HepG2 (cell line): ENCODE measurements around the gene NINJ2. TPM values are rescaled to one million over a fixed set of nuclear protein-coding genes. Genes with fewer than 3 reads are reported as not detected.

Experiments
- ATAC-seq: fragments of 200-7000 bp; cut with Tn5 transposase; 3 replicates; pipeline ENCODE4 v1.9.1; 2020; ENCODE audit warnings: mild to moderate bottlenecking, moderate library complexity
- BruUV-seq: library from RNA; stranded (reverse); fragments of 400-500 nt; replicated peaks from 2 replicates; lab custom pipeline; 2021; lab: Mats Ljungman, UMichigan
- CTCF ChIA-PET: fragments of 300-600 bp; formaldehyde crosslinking; extraction: SDS; loops from one replicate; lab custom pipeline; 2021; ENCODE audit warnings: low total read pairs, inconsistent platforms, low intra/inter-chr PET ratio; lab: Yijun Ruan, JAX
- POLR2A ChIA-PET: fragments of 350-600 bp; sonication (Branson Sonifier 250); formaldehyde crosslinking; loops from one replicate; lab custom pipeline; 2020; ENCODE audit warnings: antibody characterized with exemption, inconsistent platforms; lab: Yijun Ruan, JAX
- DNase-seq: peaks from one replicate; pipeline ENCODE4 v3.0.0-alpha.2; 2015; ENCODE audit warnings: low spot score
- FAIRE-seq: peaks from 3 replicates; lab custom pipeline; 2011; peaks lifted over from hg19 to GRCh38; lab: Jason Lieb, UNC
- H2AFZ ChIP-seq: one replicate; pipeline ENCODE4 v1.6.1; 2011; ENCODE audit warnings: low read length, inconsistent platforms
- H3K27ac ChIP-seq: fragments of 300-600 bp; 3 replicates; pipeline ENCODE4 v1.8.0; 2011; ENCODE audit warnings: mixed run types, mild to moderate bottlenecking, mixed read lengths, low read length, inconsistent platforms; ENCODE audit not compliant: insufficient read depth; ENCODE audit errors: extremely low read length
- H3K27me3 ChIP-seq, 2 experiments: fragments of 200-600 bp in 1 of 2; 2 replicates in 1 of 2; 3 replicates in 1 of 2; pipeline versions ENCODE4 v1.6.0 to v1.8.0; 2011; ENCODE audit warnings: low read length in 2 of 2, mild to moderate bottlenecking in 2 of 2, moderate library complexity in 2 of 2, inconsistent platforms in 1 of 2; ENCODE audit not compliant: insufficient read depth in 2 of 2, control insufficient read depth in 1 of 2
- H3K36me3 ChIP-seq, 2 experiments: fragments of 200-600 bp in 1 of 2; replicated peaks in 1 of 2; 2 replicates in 1 of 2; 3 replicates in 1 of 2; pipeline versions ENCODE4 v1.5.1 to v1.8.0; 2011; ENCODE audit warnings: low read length in 2 of 2, inconsistent platforms in 1 of 2; ENCODE audit not compliant: insufficient read depth in 2 of 2, control insufficient read depth in 1 of 2
- H3K4me1 ChIP-seq: 2 replicates; pipeline ENCODE4 v1.5.1; 2012; ENCODE audit warnings: low read length, inconsistent platforms; ENCODE audit not compliant: insufficient read depth
- H3K4me2 ChIP-seq: 2 replicates; pipeline ENCODE4 v1.6.0; 2011; ENCODE audit warnings: low read depth, low read length, inconsistent platforms
- H3K4me3 ChIP-seq, 3 experiments: fragments of 200-600 bp in 1 of 3; sonication (generic), shearing (Covaris generic) in 1 of 3; replicated peaks in 1 of 3; 2 replicates each; pipeline ENCODE4 v1.5.1; 2011 to 2016; ENCODE audit warnings: low read length in 3 of 3, inconsistent platforms in 2 of 3, low read depth in 2 of 3, mild to moderate bottlenecking in 2 of 3, control low read depth in 1 of 3, mixed read lengths in 1 of 3; ENCODE audit not compliant: insufficient read depth in 1 of 3
- H3K79me2 ChIP-seq: one replicate; pipeline ENCODE4 v1.6.1; 2011; ENCODE audit warnings: low read length, inconsistent platforms; ENCODE audit not compliant: insufficient read depth
- H3K9ac ChIP-seq: 2 replicates; pipeline ENCODE4 v1.6.0; 2011; ENCODE audit warnings: mild to moderate bottlenecking, low read depth, low read length, inconsistent platforms; ENCODE audit not compliant: insufficient read depth
- H3K9me3 ChIP-seq: 2 replicates; pipeline ENCODE4 v1.5.1; 2012; ENCODE audit warnings: mild to moderate bottlenecking, low read length
- H4K20me1 ChIP-seq: 2 replicates; pipeline ENCODE4 v1.6.0; 2011; ENCODE audit warnings: inconsistent platforms, mild to moderate bottlenecking, low read length, moderate library complexity; ENCODE audit not compliant: insufficient read depth
- DR1 ChIP-seq: sonication (generic); formaldehyde crosslinking; IDR thresholded peaks from 2 replicates; pipeline ENCODE4 v1.8.0; 2021; ENCODE audit warnings: mild to moderate bottlenecking, missing genetic modification reagents, inconsistent platforms
- FOXO4 ChIP-seq: sonication (generic); formaldehyde crosslinking; conservative IDR thresholded peaks from 2 replicates; pipeline ENCODE4 v1.8.1; 2023; ENCODE audit warnings: missing genetic modification reagents
- KDM5A ChIP-seq: fragments of 200-600 bp; sonication (generic); IDR thresholded peaks from 2 replicates; pipeline ENCODE4 v1.7.0; 2018; ENCODE audit warnings: antibody characterized with exemption, mild to moderate bottlenecking, low read length, borderline replicate concordance
- NONO ChIP-seq, 2 experiments: fragments of 450-650 bp in 1 of 2; sonication (generic) in 1 of 2; formaldehyde crosslinking in 1 of 2; IDR thresholded peaks in 1 of 2; conservative IDR thresholded peaks in 1 of 2; 2 replicates each; pipeline versions ENCODE4 v1.6.1 to v1.8.0; 2017 to 2022; ENCODE audit warnings: mild to moderate bottlenecking in 1 of 2, missing genetic modification reagents in 1 of 2, moderate library complexity in 1 of 2
- ZNF7 ChIP-seq: IDR thresholded peaks from 2 replicates; pipeline ENCODE4 v1.6.1; 2016; ENCODE audit warnings: missing biosample characterization, missing genetic modification reagents
- WGBS: methylation state at CpG from one replicate; pipeline ENCODE4 v1.1.6; 2017; ENCODE audit warnings: low lambda C conversion rate; 5-methylcytosine and 5-hydroxymethylcytosine counted together
- in situ Hi-C: cut with HindIII; loops from 2 replicates; pipeline ENCODE4 v1.10.0; 2017; ENCODE audit warnings: low pct_unique_long_range_greater_than_20kb; ENCODE audit not compliant: extremely low pct_ligation_motif_present
- intact Hi-C: fragments of 100-400 bp; cut with micrococcal nuclease; formaldehyde crosslinking; loops from one replicate; pipeline ENCODE4 v1.10.0; 2022; ENCODE audit not compliant: unreplicated experiment
- polyA plus RNA-seq, 8 experiments: library from polyadenylated mRNA; depleted of rRNA in 3 of 8; stranded (reverse) in 7 of 8; unstranded in 1 of 8; fragments of >200 nt; fragmentation: Illumina TruSeq in 4 of 8; extraction: Trizol in 4 of 8; gene quantifications; 2 replicates each; pipeline versions ENCODE4 v1.2.1 to v1.2.3, GENCODE V29; 2011 to 2016; ENCODE audit warnings: low read depth in 4 of 8, missing spikeins in 1 of 8, mixed read lengths in 1 of 8; ENCODE audit not compliant: insufficient read depth in 1 of 8
- total RNA-seq, 5 experiments: library from RNA; depleted of rRNA; stranded (reverse); fragments of >200 nt; fragmentation: Illumina TruSeq; extraction: Trizol; gene quantifications; 2 replicates each; pipeline ENCODE4 v1.2.3, GENCODE V29; 2016; ENCODE audit warnings: low read depth in 1 of 5

Gene NINJ2
- total and polyA plus RNA-seq, 2 of the 13 experiments (the other 11 are each of a cell fraction or from before 2014, with no cell fraction given) = 0.62 to 3.8 TPM

DNA sequence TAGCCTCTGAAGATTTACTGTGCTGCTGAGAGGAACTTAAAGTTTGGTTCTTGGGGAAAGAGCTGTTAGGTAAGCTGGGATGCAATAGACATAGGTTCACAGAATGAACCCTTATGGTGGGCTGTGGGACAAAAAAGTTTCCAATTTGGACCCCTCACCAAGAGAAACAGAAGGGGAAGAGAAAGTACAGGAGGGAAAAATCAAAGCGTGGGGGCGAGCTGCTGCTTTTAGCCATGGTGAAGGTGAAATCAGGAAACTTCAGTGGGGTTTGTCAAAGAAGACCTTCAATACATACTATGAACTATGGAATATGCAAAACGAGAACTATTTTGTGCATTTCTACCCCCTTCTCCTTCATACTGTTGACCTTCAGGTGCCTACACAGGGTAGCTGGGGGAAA, 10.6 kb upstream of the NINJ2 start:
- no peak for ATAC-seq
- in situ Hi-C loops = no loop called here
- H3K9ac ChIP-seq = no peak overlapping the region

GRCh38 chr12:669576-669945, 6.3 kb upstream of the NINJ2 start:
- WGBS = 75% methylated on average over 8 of the region's 8 CpGs
- Histone ChIP-seq H3K9me3 (no peaks in the 10 kb centered on the region), H3K27ac (no peak overlapping the region), H3K4me1 (peaks cover 40% of the 10 kb centered on the region), H3K4me2 (no peak overlapping the region), H3K9ac (no peak overlapping the region), H4K20me1 (no peaks in the 10 kb centered on the region), H3K79me2 (no peaks in the 10 kb centered on the region), H3K4me3 (no peak overlapping the region)
- DNase-seq = no peak
- POLR2A ChIA-PET = no interaction called here
- no TSS peak for BruUV-seq
- CTCF ChIA-PET = no interaction called here
- intact Hi-C loops = no loop called here
- no peak for FAIRE-seq
- ATAC-seq = no peak
- no peak for TF ChIP-seq DR1 (CRISPR knock-in tag)
- TF ChIP-seq NONO (IDR thresholded peaks at IDR 0.05) = no peak
- TF ChIP-seq NONO (CRISPR knock-in tag; conservative IDR thresholded peaks at IDR 0.05) = no peak
- TF ChIP-seq, all 625 proteins: peak for 0
- Histone ChIP-seq H3K27me3 (peaks cover 0 to 2% of the 10 kb centered on the region in 2 experiments; a peak in 2 of 5 replicates), H3K36me3 (no peaks in the 10 kb centered on the region), H2AFZ (no peak overlapping the region)
- in situ Hi-C loops = no loop called here

More for the DNA sequence above, 10.6 kb upstream of the NINJ2 start:
- FAIRE-seq (no peak), DNase-seq (no peak)
- H3K79me2 ChIP-seq = no peaks in the 10 kb centered on the region
- H4K20me1 ChIP-seq = no peaks in the 10 kb centered on the region
- peak overlapping the region; percentile 23 for H2AFZ ChIP-seq
- WGBS = 41% methylated on average over 3 of the region's 3 CpGs
- H3K27ac ChIP-seq = peak overlapping the region; percentile 33
- H3K36me3 ChIP-seq = no peaks in the 10 kb centered on the region
- H3K4me1 ChIP-seq = peaks cover 26% of the 10 kb centered on the region
- no peak overlapping the region for H3K4me3 ChIP-seq
- no TSS peak for BruUV-seq
- H3K9me3 ChIP-seq = no peaks in the 10 kb centered on the region
- no peak for TF ChIP-seq KDM5A
- TF ChIP-seq FOXO4 = no peak
- no peak for TF ChIP-seq ZNF7 (CRISPR knock-in tag)
- POLR2A ChIA-PET = no interaction called here
- 0 out of 5 replicates have a peak, but pooled peaks cover 0 to 2% of the 10 kb centered on the region in 2 experiments for H3K27me3 ChIP-seq
- intact Hi-C loops = no loop called here
- peak overlapping the region; percentile 24; the same call in 1 of the 2 replicates for H3K4me2 ChIP-seq
- CTCF ChIA-PET = no interaction called here
